ENCODE measurements around the gene HDLBP.

DNA sequence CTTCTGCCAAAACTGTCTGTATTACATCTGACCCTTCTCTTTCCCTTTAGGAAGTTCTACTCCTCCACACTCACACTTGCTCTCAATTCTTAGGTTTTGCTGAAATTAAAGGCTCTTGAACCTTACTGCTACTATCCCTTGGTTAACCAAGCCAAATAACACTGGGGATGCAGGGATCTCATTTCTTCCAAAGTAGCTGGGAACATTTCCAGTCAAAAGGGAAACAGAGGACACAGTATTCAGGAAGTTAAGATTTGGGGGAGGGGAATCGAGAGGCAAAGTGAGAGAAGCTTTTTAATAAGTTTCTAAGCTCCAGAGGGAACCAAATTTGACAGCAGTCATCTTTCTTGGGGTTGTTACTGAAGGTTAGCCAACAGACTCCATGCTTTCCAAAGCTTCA, 6.4 kb upstream of the HDLBP start:
- no peak for TF ChIP-seq GATA1 (IDR thresholded peaks at IDR 0.05; ENCODE audit: low read depth, low read length)
- no peak for TF ChIP-seq POLR2A (IDR thresholded peaks at IDR 0.05; ENCODE audit: low read length)

Measured in erythroblast (primary cell).